SK-N-SH treated with all-trans-retinoic acid at 6 μM for 48 hours (cell line): ENCODE measurements around the gene SLC38A10.

ENCODE experiments used
- ARNTL ChIP-seq: fragments of 450-650 bp; formaldehyde crosslinking; IDR thresholded peaks from 2 replicates; pipeline ENCODE4 v1.5.0; 2020; ENCODE audit warnings: low read depth, mild to moderate bottlenecking, moderate library complexity, borderline replicate concordance
- ESRRG ChIP-seq: fragments of 250-450 bp; sonication (Bioruptor Pico); IDR thresholded peaks from 2 replicates; pipeline ENCODE4 v1.6.1; 2021; ENCODE audit warnings: mild to moderate bottlenecking
- GLIS3 ChIP-seq: fragments of 250-450 bp; sonication (Bioruptor Pico); IDR thresholded peaks from 2 replicates; pipeline ENCODE4 v1.5.0; 2020; ENCODE audit warnings: mild to moderate bottlenecking, moderate library complexity
- RARB ChIP-seq: fragments of 250-450 bp; sonication (Bioruptor Pico); IDR thresholded peaks from 2 replicates; pipeline ENCODE4 v1.8.0; 2021; ENCODE audit warnings: mild to moderate bottlenecking, moderate library complexity
- TSHZ2 ChIP-seq: fragments of 250-450 bp; sonication (Bioruptor Pico); IDR thresholded peaks from 2 replicates; pipeline ENCODE4 v1.5.0; 2020; ENCODE audit warnings: mild to moderate bottlenecking, moderate library complexity
- ZC3H10 ChIP-seq: fragments of 250-450 bp; sonication (Bioruptor Pico); IDR thresholded peaks from 2 replicates; pipeline ENCODE4 v1.5.1; 2021; ENCODE audit warnings: mild to moderate bottlenecking, moderate library complexity
- ZFP3 ChIP-seq: fragments of 250-450 bp; sonication (Bioruptor Pico); IDR thresholded peaks from 2 replicates; pipeline ENCODE4 v1.5.0; 2020; ENCODE audit warnings: mild to moderate bottlenecking, moderate library complexity
- ZFP30 ChIP-seq: fragments of 450-650 bp; formaldehyde crosslinking; IDR thresholded peaks from 2 replicates; pipeline ENCODE4 v1.5.0; 2022; ENCODE audit warnings: mild to moderate bottlenecking, moderate library complexity
- ZNF565 ChIP-seq: fragments of 450-650 bp; formaldehyde crosslinking; conservative IDR thresholded peaks from 2 replicates; pipeline ENCODE4 v1.5.0; 2020; ENCODE audit warnings: low read depth, mild to moderate bottlenecking, moderate library complexity
- ZNF8 ChIP-seq: fragments of 450-650 bp; formaldehyde crosslinking; IDR thresholded peaks from 2 replicates; pipeline ENCODE4 v1.5.0; 2020; ENCODE audit warnings: mild to moderate bottlenecking, moderate library complexity
- TF ChIP-seq, protein P1 (sequence below): fragments of 250-450 bp; sonication (Bioruptor Pico); IDR thresholded peaks from 2 replicates; pipeline ENCODE4 v1.8.0; 2020; ENCODE audit warnings: mild to moderate bottlenecking, moderate library complexity, borderline replicate concordance
- TF ChIP-seq, protein P2 (sequence below): fragments of 250-450 bp; sonication (Bioruptor Pico); IDR thresholded peaks from 2 replicates; pipeline ENCODE4 v1.5.1; 2020; ENCODE audit warnings: low read depth, mild to moderate bottlenecking, moderate library complexity
- TF ChIP-seq, protein P3 (sequence below): fragments of 250-450 bp; sonication (Bioruptor Pico); IDR thresholded peaks from 2 replicates; pipeline ENCODE4 v1.8.0; 2021; ENCODE audit warnings: low read depth, mild to moderate bottlenecking, moderate library complexity, borderline replicate concordance

- TF ChIP-seq, protein P1, sequence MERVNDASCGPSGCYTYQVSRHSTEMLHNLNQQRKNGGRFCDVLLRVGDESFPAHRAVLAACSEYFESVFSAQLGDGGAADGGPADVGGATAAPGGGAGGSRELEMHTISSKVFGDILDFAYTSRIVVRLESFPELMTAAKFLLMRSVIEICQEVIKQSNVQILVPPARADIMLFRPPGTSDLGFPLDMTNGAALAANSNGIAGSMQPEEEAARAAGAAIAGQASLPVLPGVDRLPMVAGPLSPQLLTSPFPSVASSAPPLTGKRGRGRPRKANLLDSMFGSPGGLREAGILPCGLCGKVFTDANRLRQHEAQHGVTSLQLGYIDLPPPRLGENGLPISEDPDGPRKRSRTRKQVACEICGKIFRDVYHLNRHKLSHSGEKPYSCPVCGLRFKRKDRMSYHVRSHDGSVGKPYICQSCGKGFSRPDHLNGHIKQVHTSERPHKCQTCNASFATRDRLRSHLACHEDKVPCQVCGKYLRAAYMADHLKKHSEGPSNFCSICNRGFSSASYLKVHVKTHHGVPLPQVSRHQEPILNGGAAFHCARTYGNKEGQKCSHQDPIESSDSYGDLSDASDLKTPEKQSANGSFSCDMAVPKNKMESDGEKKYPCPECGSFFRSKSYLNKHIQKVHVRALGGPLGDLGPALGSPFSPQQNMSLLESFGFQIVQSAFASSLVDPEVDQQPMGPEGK (CRISPR knock-in tag), result no peak
- no peak for TF ChIP-seq ARNTL
- TF ChIP-seq, protein P2, sequence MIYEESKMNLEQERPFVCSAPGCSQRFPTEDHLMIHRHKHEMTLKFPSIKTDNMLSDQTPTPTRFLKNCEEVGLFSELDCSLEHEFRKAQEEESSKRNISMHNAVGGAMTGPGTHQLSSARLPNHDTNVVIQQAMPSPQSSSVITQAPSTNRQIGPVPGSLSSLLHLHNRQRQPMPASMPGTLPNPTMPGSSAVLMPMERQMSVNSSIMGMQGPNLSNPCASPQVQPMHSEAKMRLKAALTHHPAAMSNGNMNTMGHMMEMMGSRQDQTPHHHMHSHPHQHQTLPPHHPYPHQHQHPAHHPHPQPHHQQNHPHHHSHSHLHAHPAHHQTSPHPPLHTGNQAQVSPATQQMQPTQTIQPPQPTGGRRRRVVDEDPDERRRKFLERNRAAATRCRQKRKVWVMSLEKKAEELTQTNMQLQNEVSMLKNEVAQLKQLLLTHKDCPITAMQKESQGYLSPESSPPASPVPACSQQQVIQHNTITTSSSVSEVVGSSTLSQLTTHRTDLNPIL (CRISPR knock-in tag), result no peak
- TF ChIP-seq, protein P3, sequence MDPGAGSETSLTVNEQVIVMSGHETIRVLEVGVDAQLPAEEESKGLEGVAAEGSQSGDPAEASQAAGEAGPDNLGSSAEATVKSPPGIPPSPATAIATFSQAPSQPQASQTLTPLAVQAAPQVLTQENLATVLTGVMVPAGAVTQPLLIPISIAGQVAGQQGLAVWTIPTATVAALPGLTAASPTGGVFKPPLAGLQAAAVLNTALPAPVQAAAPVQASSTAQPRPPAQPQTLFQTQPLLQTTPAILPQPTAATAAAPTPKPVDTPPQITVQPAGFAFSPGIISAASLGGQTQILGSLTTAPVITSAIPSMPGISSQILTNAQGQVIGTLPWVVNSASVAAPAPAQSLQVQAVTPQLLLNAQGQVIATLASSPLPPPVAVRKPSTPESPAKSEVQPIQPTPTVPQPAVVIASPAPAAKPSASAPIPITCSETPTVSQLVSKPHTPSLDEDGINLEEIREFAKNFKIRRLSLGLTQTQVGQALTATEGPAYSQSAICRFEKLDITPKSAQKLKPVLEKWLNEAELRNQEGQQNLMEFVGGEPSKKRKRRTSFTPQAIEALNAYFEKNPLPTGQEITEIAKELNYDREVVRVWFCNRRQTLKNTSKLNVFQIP (CRISPR knock-in tag), result no peak
- no peak for TF ChIP-seq ESRRG
- TF ChIP-seq ZFP3 (CRISPR knock-in tag), result no peak
- no peak for TF ChIP-seq RARB (CRISPR knock-in tag)
- TF ChIP-seq ZNF565 (CRISPR knock-in tag), result no peak
- no peak for TF ChIP-seq TSHZ2
- TF ChIP-seq GLIS3 (CRISPR knock-in tag), result no peak
- no peak for TF ChIP-seq ZFP30 (CRISPR knock-in tag)
- TF ChIP-seq ZNF8 (CRISPR knock-in tag), result no peak
- no peak for TF ChIP-seq ZC3H10
Observed at GRCh38 chr17:81274471-81274855, 20.6 kb downstream of the SLC38A10 start.
